Measurements from ENCODE around the gene POLR3K.

- TF ChIP-seq CTCF (IDR thresholded peaks at IDR 0.05; ENCODE audit: extremely low read depth in 1 of 2, insufficient read depth in 1 of 2, low read depth in 1 of 2, low read length in 2 of 2) (no peak), EZH2 (IDR thresholded peaks at IDR 0.05; ENCODE audit: borderline replicate concordance, low read depth, low read length, severe bottlenecking) (no peak), POLR2A (IDR thresholded peaks at IDR 0.05; ENCODE audit: low read depth, low read length) (no peak)
Measured at GRCh38 chr16:58491-59439, 5.4 kb upstream of the POLR3K start.

Measured in endothelial cell of umbilical vein (primary cell).